Gastrocnemius medialis (tissue), 4 donors: ENCODE results near the gene CLDN8.

Source experiments
- CTCF ChIP-seq, 5 experiments: fragments of 450-650 bp in 3 of 5; fragments of 200-600 bp in 2 of 5; sonication (generic) in 2 of 5; IDR thresholded peaks in 4 of 5; conservative IDR thresholded peaks in 1 of 5; 1 replicate in 4 of 5; 2 replicates in 1 of 5; pipeline ENCODE4 v1.5.1; 2016 to 2019; ENCODE audit warnings: antibody characterized with exemption in 5 of 5, mild to moderate bottlenecking in 3 of 5, moderate library complexity in 3 of 5
- POLR2A ChIP-seq, 2 donors: fragments of 450-650 bp; IDR thresholded peaks; one replicate each; pipeline ENCODE4 v1.6.1; 2017; ENCODE audit warnings: antibody characterized with exemption in 2 of 2, mild to moderate bottlenecking in 2 of 2, moderate library complexity in 2 of 2

- no peak for TF ChIP-seq CTCF (IDR thresholded peaks at IDR 0.05 in 4 of 5, conservative IDR thresholded peaks at IDR 0.05 in 1 of 5)
- no peak for TF ChIP-seq POLR2A (IDR thresholded peaks at IDR 0.05)
Measured at GRCh38 chr21:30222724-30223123, 6.8 kb upstream of the CLDN8 start.
